HG03139 (cell line): Measurements from ENCODE around the gene TVP23C.
A peak's percentile ranks its signal among the peaks of the same experiment; 100 is the strongest.
"Not testable (repeated sequence)": the region's sequence is repeated elsewhere in the genome, so short reads cannot be mapped to it uniquely, and the experiment has no call there.

Experiments used
- ATAC-seq: cut with Tn5 transposase; IDR thresholded peaks from one replicate; pipeline ENCODE4 v1.9.1; 2021; ENCODE audit not compliant: unreplicated experiment

Gene TVP23C

DNA sequence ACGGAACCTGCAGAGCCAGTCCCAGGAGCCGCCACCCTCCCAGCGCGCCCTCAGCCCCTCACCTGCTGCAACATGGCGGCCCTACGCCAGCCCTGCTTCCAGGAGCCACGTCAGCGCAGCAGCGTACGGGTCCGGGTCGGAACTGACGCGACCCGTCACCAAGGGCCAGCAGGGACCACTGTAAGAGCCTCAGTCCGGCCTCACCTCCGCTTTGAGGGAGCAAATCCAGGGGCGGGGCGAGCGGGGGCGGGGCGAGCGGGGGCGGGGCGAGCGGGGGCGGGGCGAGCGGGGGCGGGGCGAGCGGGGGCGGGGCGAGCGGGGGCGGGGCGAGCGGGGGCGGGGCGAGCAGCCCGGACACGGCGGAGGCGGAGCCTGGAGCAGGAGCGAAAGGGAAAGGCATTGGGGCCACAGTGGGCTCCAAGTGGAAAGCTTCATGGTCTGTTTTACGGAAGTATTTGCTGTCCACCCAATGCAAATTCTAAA lies at the start of gene TVP23C:
TSS of gene TVP23C (minus strand) at position 109 of the 483 bp plus-strand sequence. CDS start at position 74, 35 bp downstream.
- ATAC-seq, result peak; percentile 67

DNA sequence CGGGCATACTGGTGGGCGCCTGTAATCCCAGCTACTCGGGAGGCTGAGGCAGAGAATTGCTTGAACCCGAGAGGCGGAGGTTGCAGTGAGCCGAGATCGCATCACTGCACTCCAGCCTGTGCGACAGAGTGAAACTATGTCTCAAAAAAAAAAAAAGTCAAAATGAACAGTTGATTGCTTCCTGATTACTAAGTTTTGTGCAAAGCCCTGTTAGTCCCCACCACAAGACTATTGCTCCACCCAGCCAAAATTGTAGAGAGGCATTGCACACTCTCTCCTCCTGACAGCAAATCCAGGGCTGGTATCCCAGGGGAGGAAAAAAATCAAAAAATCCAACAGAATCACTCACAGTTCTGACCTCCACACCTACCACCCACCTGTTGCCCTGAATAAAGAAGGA lies 29.7 kb upstream of the TVP23C start:
- ATAC-seq, result not testable (repeated sequence)

DNA sequence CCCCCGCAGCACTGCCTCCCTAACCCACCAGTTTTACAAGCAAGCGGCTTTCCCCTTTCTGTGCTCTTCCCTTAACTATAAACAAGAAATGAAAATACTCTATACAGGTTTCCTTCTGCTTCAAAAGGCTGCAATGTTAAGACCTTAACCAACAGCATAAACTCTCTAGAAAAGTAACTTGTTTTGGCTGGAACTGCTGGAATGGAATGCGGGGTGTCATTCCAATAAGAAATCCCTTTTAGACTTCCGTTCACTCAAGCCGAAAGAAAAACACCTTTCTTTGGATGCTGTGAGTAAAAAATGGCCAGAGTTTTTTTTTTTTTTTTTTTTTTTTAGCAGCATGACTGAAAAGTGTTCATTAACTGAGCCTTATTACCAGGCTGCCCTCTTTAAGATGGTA lies 28.7 kb upstream of the TVP23C start:
- ATAC-seq, result not testable (repeated sequence)

DNA sequence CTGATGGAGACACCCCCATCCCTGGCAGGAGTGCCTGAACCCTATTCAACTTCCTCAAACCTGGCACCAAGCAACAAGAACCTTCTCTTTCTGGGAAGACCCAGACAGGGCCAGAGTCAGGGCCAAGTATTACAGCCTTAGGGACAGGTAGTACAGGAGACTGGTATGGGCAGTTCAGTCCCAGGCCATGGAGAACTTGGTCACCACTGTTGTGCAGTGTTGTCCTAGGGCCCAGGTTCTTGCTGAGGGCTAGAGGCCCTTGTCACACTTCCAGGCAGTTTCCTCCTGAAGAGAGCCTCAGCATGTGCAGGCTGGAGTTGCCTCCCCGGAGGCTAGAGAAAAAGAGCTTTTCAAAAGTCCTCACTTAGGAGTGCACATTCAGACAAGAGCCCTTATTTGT lies 27.6 kb upstream of the TVP23C start:
- ATAC-seq, result not testable (repeated sequence)

DNA sequence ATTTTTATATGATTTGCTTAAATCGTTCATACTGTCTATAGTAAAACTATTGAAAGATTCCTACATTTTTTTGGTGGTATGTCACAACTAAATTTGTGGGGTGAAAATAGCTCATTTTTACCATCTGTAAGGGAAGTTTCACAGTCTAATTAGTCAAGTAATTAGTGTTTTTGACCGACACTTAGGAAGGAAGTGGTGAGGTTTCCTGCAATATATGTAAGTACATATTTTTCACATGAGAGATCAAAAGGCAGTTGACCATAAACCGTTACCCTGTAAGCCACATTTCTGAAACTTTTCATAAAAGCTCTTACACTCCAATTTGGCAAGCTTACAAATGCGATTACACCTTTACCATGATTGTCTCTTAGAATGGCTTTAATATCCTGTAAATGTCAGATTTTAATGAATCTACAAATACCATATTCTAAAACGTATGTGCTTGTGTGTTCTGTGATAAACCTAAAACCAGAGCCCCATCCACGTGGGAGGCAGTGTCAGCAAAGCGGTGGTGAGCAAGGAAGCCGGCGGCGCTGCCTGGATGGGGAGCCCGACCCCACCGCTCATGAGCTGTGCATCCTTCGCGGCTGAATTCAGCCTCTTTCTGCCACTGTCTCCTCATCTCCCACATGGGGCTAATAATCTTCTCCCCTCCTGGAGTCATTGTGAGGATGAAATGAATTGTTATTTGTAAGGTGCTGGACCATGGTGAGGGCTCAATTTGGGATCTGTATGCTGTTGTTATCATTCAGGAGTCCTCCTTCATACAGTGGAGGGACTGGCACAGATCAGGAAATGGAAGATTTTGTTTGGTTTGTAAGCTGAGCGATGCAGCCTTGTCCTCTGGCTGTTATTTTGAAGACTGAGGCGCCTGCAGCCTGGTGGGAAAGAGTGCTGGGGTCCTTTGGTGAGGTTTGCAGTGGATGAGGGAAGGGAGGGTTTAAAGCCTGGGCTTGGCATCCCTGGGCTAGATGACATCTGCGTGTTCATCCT lies 26.6 kb upstream of the TVP23C start:
- ATAC-seq, result peak; percentile 71

DNA sequence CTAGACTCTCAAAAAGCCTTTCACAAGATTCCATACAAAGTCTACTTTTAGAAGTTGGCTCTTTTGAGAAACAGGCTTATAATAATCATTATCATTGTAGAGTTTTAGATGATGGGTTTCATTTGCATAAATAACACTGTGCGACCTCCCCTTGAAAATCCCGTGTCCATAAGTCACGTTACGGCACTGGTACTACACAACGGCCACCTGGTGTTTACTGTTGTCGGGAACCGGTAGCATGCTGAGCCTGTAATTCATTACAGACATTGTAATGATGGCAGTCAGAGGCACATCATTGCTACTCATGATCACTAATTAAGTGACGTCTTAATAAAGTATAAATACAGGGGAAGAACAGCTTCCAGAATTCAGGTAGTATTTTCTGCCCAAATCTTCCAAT lies 24.7 kb upstream of the TVP23C start:
- not testable (repeated sequence) for ATAC-seq

DNA sequence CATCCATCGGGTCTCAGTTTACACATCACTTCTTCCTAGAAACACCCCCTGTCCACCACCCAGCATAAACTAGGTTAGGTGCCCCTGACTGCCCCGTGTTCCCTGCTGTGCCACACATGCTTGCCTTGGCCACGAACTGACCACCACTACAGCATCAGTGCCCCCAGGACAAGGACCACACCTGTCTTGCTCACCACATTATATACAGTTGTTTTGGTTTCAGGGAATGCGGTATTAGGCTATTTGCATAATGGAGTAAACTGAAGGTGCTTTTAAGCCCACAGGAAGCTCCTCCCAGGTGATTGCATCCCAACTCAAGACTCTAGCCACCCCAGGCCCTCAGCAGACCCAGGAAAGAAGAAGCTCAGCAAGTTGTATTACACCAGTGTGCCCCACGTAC lies 20.0 kb upstream of the TVP23C start:
- ATAC-seq, result not testable (repeated sequence)

DNA sequence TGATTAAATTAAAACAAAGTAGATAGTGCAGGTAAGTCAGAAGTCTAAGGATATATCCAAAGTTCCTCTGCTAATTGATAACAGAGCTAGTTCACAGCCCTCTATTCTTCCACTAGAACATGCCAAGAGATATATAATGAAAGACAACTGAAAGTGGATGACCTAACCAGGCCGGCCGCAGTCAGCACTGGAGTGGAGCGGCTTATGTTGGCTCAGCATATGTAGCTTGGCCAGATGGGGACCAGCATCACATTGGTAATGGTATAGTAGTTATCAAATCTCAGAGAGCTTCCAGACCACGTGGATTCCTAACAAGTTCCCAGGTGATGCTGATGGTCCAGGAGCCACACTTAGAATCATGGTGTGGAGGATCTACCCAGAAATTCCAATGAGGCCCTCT lies 18.2 kb upstream of the TVP23C start:
- not testable (repeated sequence) for ATAC-seq

DNA sequence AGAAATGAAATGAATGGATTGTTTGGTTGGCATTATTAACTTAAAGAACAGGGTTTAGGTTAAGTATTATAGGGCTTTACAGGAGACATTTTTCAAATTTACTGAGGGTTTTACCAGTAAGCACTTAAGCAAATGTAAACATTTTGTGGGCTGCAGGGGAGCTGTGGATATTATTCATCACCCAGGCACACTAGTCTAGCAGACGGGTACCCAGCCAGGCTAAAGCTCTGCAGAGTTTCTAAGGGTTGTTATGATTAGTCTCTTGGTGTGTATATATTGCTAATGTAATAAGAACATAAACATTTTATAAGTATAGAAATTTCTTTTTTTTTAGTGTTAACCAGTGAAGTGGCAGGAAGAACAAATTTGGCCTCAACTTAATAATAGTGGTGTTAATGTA lies 13.6 kb upstream of the TVP23C start:
- ATAC-seq, result not testable (repeated sequence)

DNA sequence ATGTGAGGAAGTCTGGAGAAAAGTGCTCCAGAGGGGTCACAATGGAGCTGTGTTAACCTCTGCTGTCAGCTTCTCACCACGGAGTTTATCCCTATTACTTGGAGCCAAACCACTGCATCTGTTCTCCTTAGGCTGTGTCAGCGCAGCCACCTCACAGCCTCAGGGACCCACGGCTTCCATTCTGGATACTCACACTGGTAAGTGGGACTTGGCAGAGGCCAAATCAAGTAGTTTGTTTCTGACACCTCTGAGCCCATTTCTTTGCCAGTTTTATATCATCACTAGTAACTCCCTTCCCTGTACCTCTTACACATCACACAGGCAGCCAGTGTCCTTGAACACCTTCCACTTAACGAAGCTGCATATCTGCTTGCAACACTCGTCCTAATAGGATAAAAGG lies 11.4 kb upstream of the TVP23C start:
- not testable (repeated sequence) for ATAC-seq

DNA sequence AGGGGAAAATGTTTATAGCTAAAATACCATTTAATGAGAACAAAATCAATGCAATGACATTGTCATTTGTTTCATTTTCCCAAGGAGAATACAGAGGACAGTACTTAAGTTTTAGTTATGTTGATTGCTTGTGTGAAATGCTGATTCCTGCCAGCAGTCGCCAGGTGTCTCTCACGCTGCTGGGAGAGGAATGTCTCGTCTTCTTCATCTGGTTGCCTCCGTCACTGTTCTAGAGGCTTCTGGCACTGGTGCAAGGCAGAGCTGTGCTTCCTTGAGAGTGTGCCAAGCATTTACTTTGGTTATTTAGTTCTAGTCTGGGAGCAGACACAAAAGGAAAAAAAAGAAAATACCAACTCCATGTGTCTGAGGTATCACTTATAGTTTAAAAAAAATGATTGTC lies 10.6 kb upstream of the TVP23C start:
- not testable (repeated sequence) for ATAC-seq

DNA sequence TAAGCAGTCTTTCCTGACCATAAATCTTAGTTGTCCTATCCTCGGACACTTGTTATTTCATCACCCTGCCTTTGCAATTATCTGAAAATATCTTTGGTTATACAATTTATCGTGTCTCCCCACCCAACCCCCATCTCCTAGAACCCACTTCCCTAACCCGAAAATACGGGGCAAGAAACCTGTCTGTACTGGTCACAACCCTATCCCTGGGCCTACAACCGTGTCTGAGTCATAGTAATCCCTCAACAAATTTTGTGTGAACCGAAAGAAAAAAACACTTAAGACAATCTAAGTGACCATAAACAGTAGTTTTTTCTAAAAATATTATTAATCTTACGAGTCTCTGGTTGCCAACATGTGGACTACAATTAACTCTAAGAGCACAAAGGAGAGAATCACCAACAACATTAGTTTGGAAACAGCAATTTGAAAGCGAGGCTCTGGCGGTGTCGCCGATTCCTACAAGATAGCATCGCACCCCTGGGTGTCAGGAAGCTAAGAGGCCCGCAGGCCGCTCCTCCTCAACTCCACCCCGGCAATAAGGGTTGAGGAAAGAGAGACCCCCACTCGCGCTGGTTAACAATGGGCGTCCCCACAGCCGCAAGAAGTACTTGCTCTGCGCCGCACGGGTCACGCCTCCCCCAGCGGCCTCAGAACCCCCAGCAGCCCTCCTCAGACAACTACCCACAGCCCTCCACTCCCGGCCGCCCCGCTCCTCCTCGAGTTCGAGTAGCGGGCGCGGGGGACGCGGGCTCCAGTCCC lies 489 bp downstream of the TVP23C start:
- peak; percentile 23 for ATAC-seq

DNA sequence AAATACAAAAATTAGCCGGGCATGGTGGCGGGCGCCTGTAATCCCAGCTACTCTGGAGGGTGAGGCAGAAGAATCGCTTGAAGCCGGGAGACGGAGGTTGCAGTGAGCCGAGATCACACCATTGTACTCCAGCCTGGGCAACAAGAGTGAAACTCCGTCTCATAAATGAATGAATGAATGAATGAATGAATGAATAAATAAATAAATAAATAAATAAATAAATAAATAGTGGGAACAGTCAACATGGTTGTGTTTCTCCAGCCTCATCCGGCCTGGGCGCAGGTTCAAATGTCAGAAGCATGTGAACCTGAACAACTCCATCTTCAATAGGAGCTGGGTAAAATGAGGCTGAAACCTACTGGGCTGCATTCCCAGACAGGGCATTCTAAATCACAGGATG lies 1.8 kb downstream of the TVP23C start:
- not testable (repeated sequence) for ATAC-seq

DNA sequence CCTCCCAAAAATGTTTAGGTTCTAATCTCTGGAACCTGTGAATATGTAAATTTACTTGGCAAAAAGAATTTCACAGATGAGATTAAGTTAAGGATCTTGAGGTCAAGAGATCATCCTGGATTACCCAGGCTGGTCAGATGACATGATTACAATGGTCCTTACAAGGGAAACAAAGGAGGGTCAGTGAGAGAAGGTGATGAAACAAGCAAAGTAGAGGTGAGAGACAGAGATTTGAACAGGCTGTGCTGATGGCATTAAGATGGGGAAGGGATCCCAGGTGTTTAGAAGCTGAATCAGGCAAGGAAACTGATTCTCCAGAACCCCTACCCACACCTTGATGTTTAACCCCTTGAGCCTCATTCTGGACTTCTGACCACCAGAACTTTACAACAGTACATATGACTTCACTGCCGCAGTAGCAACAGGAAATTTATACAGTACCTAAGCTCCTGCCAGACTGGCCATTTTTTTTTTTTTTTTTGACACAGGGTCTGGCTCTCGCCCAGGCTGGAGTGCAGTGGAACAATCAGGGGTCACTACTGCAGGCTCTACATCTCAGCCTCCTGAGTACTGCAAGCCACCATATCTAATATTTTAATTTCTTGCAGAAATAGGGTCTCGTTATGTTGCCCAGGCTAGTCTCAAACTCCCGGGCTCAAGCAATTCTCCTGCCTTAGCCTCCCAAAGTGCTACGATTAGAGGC lies 4.7 kb downstream of the TVP23C start:
- not testable (repeated sequence) for ATAC-seq

DNA sequence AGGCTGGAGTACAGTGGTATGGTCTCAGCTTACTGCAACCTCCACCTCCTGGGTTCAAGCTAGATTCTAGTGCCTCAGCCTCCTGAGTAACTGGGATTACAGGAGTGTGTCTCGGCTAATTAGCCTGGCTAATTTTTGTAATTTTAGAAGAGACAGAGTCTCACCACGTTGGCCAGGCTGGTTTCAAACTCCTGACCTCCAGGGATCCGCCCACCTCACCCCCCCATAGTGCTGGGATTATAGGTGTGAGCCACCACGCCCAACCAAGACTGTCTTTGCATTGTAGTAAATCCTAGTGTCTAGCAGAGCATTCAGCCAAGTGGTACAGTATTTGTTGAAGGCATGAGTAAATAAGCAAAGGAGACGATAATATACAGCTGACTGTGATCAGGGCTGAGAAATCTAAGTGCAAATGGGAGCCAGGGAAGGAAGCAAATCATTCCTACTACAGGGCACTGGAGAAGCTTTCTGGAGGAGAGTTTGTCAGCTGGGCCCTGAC lies 5.9 kb downstream of the TVP23C start:
- not testable (repeated sequence) for ATAC-seq

DNA sequence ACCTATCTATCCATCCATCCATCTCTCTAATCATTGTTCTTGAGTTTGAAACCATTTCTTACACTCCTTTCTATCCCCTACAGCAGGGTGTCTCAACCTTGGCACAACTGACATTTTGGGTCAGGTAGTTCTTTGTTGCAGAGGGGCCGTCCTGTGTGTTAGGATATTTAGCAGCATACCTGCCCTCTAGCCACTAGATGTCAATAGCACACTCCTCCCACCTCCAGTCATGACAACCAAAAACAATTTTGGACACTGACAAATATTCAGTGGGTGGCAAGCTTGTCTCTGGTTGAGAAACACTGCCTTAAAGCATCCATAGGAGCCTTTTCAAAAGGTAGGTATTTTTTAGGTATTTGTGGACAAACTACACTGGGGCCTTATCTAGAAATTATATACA lies 10.4 kb downstream of the TVP23C start:
- not testable (repeated sequence) for ATAC-seq

DNA sequence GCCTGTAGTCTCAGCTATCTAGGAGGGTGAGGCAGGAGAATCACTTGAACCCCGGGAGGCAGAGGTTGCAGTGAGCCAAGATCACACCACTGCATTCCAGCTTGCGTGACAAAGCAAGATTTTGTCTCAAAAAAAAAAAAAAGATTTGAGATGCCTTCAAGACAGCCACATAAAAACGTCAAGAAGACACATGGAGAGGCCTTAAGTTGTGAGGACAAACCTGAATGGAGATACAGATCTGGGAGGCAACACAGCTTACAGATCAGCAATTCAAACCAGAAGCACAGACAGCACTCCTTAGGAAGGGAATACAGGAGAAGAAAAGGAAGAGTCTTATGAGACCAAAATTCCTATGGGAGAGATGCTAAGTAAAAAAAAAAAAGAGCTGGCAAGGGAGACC lies 13.7 kb downstream of the TVP23C start:
- ATAC-seq, result not testable (repeated sequence)

DNA sequence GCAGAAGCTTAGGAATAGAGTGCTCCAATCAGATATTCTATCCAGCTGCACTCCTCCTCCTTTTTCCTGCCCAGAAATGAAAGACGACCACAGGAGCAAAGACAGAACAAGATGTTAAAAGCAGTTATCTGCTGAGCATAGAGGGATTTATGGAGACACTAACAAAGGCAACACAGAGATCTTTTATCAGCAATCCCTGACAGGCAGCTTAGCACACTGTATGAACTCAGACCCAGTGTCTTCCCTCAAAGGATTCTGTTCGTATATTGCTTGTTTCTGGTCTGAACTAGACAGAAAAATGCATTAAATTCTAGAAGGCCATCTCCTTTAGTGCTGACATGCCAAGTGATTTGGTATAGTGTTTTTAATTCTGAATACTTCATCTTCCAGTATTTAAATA lies 16.7 kb downstream of the TVP23C start:
- ATAC-seq, result not testable (repeated sequence)

DNA sequence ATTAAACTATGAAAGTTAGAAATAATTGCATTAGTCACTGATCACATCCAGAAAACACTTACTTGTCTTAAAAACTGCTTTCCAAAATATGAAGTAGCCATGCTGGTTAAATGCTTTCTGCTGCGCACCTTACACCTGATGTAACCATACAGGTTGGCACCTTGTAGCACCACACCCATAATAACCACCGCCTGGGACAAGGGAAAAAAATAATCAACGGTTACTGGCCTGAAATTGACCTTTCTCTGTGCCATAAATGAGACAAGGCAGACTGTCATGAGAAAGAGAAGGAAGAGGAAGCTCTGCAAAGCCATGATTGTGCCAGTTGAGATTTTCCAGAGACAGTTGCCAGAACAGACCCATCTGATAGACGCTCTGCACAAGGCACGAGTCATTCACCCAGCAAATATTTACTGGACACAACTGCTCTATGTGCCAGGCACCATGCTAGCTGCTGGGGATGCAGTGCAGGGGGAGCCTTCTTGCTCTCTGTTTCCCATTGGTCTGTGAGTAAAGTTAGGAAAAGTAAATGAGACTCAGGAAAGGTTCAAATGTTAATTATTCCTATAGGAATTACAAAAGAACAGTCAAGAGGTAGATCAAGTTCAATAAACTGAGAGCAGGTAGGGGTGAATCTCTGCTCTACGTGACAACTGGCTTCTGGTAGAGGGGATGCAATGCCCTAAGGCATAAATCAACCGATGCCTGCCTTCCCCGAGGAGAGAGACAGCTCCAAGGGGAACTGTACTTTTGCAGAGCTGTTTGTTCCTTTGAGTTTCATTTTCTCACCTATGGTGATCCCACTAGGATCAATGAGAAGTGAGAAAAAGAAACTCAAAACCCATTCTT lies 22.7 kb downstream of the TVP23C start:
- not testable (repeated sequence) for ATAC-seq

DNA sequence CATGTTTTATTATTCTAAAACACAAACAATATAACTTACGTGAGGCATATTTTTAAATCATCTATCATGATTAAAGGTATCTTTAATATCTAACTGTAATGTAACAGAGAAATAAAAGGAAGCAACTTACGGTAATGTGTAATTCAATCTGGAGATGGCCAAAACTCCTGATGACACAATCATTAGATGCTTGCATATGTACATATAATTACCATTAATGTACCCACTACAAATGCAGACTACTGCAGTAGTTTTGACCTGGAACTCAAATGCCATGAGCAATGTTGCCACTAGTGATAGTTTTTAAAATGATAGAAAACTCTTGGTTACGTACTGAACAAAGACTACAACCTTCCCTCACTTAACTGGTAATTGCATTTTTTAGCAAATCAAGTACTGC lies 30.2 kb downstream of the TVP23C start:
- ATAC-seq, result not testable (repeated sequence)
